SW 1271 (cell line): ENCODE data around the gene DUS1L.
A peak's percentile ranks its signal among the peaks of the same experiment; 100 is the strongest.

Experiments
- DNase-seq, 2 experiments: peaks; one replicate each; lab custom pipeline; 2025; lab: John Stamatoyannopoulos, UW

DUS1L gene

GRCh38 chr17:82100502-82101298 lies 35.1 kb upstream of the DUS1L start:
- no peak for DNase-seq

GRCh38 chr17:82098939-82099763 lies 33.5 kb upstream of the DUS1L start:
- peak in 1 of 2 experiments; percentile 38 for DNase-seq

GRCh38 chr17:82098169-82098938 lies 32.8 kb upstream of the DUS1L start, which contains the start of gene FASN:
TSS of gene FASN (minus strand) at chr17:82098236. CDS start at chr17:82096445, 1,791 bp downstream.
- peak; percentile 78 to 89 for DNase-seq

GRCh38 chr17:82097919-82098168 lies 32.2 kb upstream of the DUS1L start:
- no peak for DNase-seq

- DNase-seq, result no peak
These were observed 31.7 kb upstream of the DUS1L start for GRCh38 chr17:82097184-82097918.

GRCh38 chr17:82096709-82097183 lies 31.1 kb upstream of the DUS1L start:
- no peak for DNase-seq

GRCh38 chr17:82095777-82096708 lies 30.4 kb upstream of the DUS1L start:
- no peak for DNase-seq

- no peak for DNase-seq
These were observed 29.6 kb upstream of the DUS1L start for GRCh38 chr17:82094931-82095776.

GRCh38 chr17:82092995-82093751 lies 27.6 kb upstream of the DUS1L start:
- DNase-seq, result no peak

- no peak for DNase-seq
These were observed 27.0 kb upstream of the DUS1L start for GRCh38 chr17:82092628-82092994.

GRCh38 chr17:82092094-82092586 lies 26.5 kb upstream of the DUS1L start:
- no peak for DNase-seq

GRCh38 chr17:82091264-82092066 lies 25.9 kb upstream of the DUS1L start:
- DNase-seq, result no peak

- DNase-seq, result no peak
These were observed 25.1 kb upstream of the DUS1L start for GRCh38 chr17:82090549-82091263.

GRCh38 chr17:82089723-82090548 lies 24.3 kb upstream of the DUS1L start:
- DNase-seq, result no peak

- no peak for DNase-seq
These were observed 23.5 kb upstream of the DUS1L start for GRCh38 chr17:82088838-82089722.
